H1 (cell line): ENCODE results near the gene RELT. TPM values are rescaled to one million over a fixed set of nuclear protein-coding genes. Genes with fewer than 3 reads are reported as not detected.

ENCODE experiments used
- CTCF ChIA-PET: fragments of 300-600 bp; sonication (Branson Sonifier 250); formaldehyde crosslinking; loops from one replicate; lab custom pipeline; 2021; ENCODE audit not compliant: partially characterized antibody; lab: Charles Lee
- POLR2A ChIA-PET: fragments of 300-600 bp; sonication (Branson Sonifier 250); formaldehyde crosslinking; loops from one replicate; lab custom pipeline; 2021; ENCODE audit warnings: inconsistent platforms; ENCODE audit not compliant: partially characterized antibody; lab: Charles Lee
- DNase-seq, 2 experiments: peaks; one replicate each; pipeline versions ENCODE4 v3.0.0 to v3.0.0-alpha.2; 2010 to 2022; ENCODE audit warnings: low spot score in 2 of 2, low read depth in 1 of 2, mixed read lengths in 1 of 2
- FAIRE-seq: peaks from 2 replicates; lab custom pipeline; 2011; peaks lifted over from hg19 to GRCh38; lab: Jason Lieb, UNC
- H2AFZ ChIP-seq: 2 replicates; pipeline ENCODE4 v1.8.1; 2012; ENCODE audit warnings: low read length, inconsistent platforms
- H2AK5ac ChIP-seq: 2 replicates; pipeline ENCODE4 v1.6.1; 2013; ENCODE audit warnings: low read depth, low read length
- H2BK120ac ChIP-seq: replicated peaks from 2 replicates; pipeline ENCODE3; 2013; ENCODE audit warnings: low read depth, low read length, inconsistent platforms
- H2BK12ac ChIP-seq: 2 replicates; pipeline ENCODE4 v1.6.1; 2013; ENCODE audit warnings: low read depth, low read length
- H2BK15ac ChIP-seq: 2 replicates; pipeline ENCODE4 v1.6.1; 2013; ENCODE audit warnings: low read length
- H2BK20ac ChIP-seq: 2 replicates; pipeline ENCODE4 v1.6.1; 2013; ENCODE audit warnings: low read length
- H2BK5ac ChIP-seq: 2 replicates; pipeline ENCODE4 v1.6.1; 2013; ENCODE audit warnings: low read depth, low read length
- H3K14ac ChIP-seq: 2 replicates; pipeline ENCODE4 v1.6.1; 2013; ENCODE audit warnings: inconsistent platforms; ENCODE audit not compliant: insufficient read length
- H3K18ac ChIP-seq: 2 replicates; pipeline ENCODE4 v1.6.1; 2013; ENCODE audit warnings: low read length; ENCODE audit errors: extremely low read depth
- H3K23ac ChIP-seq: 2 replicates; pipeline ENCODE4 v1.6.1; 2013; ENCODE audit warnings: inconsistent platforms; ENCODE audit not compliant: insufficient read length
- H3K23me2 ChIP-seq: 2 replicates; pipeline ENCODE4 v1.6.1; 2013; ENCODE audit warnings: low read depth, low read length
- H3K27ac ChIP-seq: 2 replicates; pipeline ENCODE4 v1.6.1; 2011; ENCODE audit warnings: low read depth, low read length, inconsistent platforms
- H3K27me3 ChIP-seq, 4 experiments: replicated peaks in 1 of 4; 1 replicate in 1 of 4; 2 replicates in 3 of 4; pipeline versions ENCODE4 v1.6.1 to v1.8.1; 2011 to 2013; ENCODE audit warnings: low read length in 3 of 4, mild to moderate bottlenecking in 3 of 4, inconsistent platforms in 2 of 4, mixed read lengths in 2 of 4, moderate library complexity in 1 of 4; ENCODE audit not compliant: control insufficient read depth in 3 of 4, insufficient read depth in 3 of 4; ENCODE audit errors: extremely low read depth in 1 of 4
- H3K36me3 ChIP-seq, 4 experiments: 2 replicates each; pipeline versions ENCODE4 v1.6.1 to v1.8.1; 2011 to 2013; ENCODE audit warnings: mild to moderate bottlenecking in 4 of 4, low read length in 3 of 4, moderate library complexity in 2 of 4, control low read depth in 1 of 4, inconsistent platforms in 1 of 4; ENCODE audit not compliant: insufficient read depth in 4 of 4, control insufficient read depth in 2 of 4
- H3K4ac ChIP-seq: replicated peaks from 2 replicates; pipeline ENCODE3; 2013; ENCODE audit warnings: low read length, low read depth, mixed read lengths, inconsistent platforms; ENCODE audit not compliant: insufficient read length
- H3K4me1 ChIP-seq, 4 experiments: replicated peaks in 1 of 4; 1 replicate in 1 of 4; 2 replicates in 3 of 4; pipeline versions ENCODE4 v1.6.1 to v1.8.1; 2011 to 2013; ENCODE audit warnings: low read length in 3 of 4, inconsistent platforms in 2 of 4, mixed read lengths in 1 of 4; ENCODE audit not compliant: insufficient read depth in 4 of 4, control insufficient read depth in 3 of 4
- H3K4me2 ChIP-seq, 2 experiments: 2 replicates each; pipeline versions ENCODE4 v1.6.1 to v1.8.1; 2011 to 2013; ENCODE audit warnings: low read depth in 2 of 2, low read length in 2 of 2, control low read depth in 1 of 2, inconsistent platforms in 1 of 2, mild to moderate bottlenecking in 1 of 2; ENCODE audit not compliant: insufficient read depth in 1 of 2
- H3K4me3 ChIP-seq, 4 experiments: fragments of 200-600, 300-600 bp in 1 of 4; sonication (generic), shearing (Covaris generic), sonication (Bioruptor Twin) in 1 of 4; 2 replicates each; pipeline versions ENCODE4 v1.5.1 to v1.8.1; 2011 to 2016; ENCODE audit warnings: low read length in 4 of 4, low read depth in 3 of 4, control low read depth in 2 of 4, inconsistent platforms in 2 of 4, mild to moderate bottlenecking in 2 of 4, mixed read lengths in 1 of 4, moderate library complexity in 1 of 4; ENCODE audit not compliant: insufficient read depth in 2 of 4; ENCODE audit errors: extremely low read depth in 1 of 4
- H3K56ac ChIP-seq: replicated peaks from 2 replicates; pipeline ENCODE3; 2013; ENCODE audit warnings: low read depth, mild to moderate bottlenecking, mixed read lengths, low read length, inconsistent platforms; ENCODE audit not compliant: insufficient read length
- H3K79me1 ChIP-seq: 2 replicates; pipeline ENCODE4 v1.6.1; 2013; ENCODE audit warnings: low read depth, low read length, control low read depth
- H3K79me2 ChIP-seq, 2 experiments: 2 replicates each; pipeline versions ENCODE4 v1.6.1 to v1.8.1; 2012 to 2013; ENCODE audit warnings: low read length in 2 of 2, mild to moderate bottlenecking in 2 of 2, inconsistent platforms in 1 of 2; ENCODE audit not compliant: insufficient read depth in 2 of 2, control insufficient read depth in 1 of 2
- H3K9ac ChIP-seq, 4 experiments: replicated peaks in 1 of 4; 1 replicate in 1 of 4; 2 replicates in 3 of 4; pipeline versions ENCODE4 v1.6.1 to v1.8.1; 2011 to 2013; ENCODE audit warnings: low read depth in 3 of 4, low read length in 3 of 4, control low read depth in 2 of 4, mild to moderate bottlenecking in 2 of 4, moderate library complexity in 2 of 4, inconsistent platforms in 1 of 4; ENCODE audit errors: extremely low read depth in 1 of 4
- H3K9me3 ChIP-seq, 2 experiments: 2 replicates each; pipeline versions ENCODE4 v1.6.1 to v1.8.1; 2012 to 2013; ENCODE audit warnings: mild to moderate bottlenecking in 2 of 2, moderate library complexity in 2 of 2, control low read depth in 1 of 2, inconsistent platforms in 1 of 2, low read depth in 1 of 2, low read length in 1 of 2, mixed read lengths in 1 of 2; ENCODE audit not compliant: insufficient read depth in 2 of 2
- H4K20me1 ChIP-seq, 2 experiments: replicated peaks in 1 of 2; 2 replicates each; pipeline versions ENCODE3 to v1.8.1; 2011 to 2013; ENCODE audit warnings: inconsistent platforms in 2 of 2, low read length in 2 of 2, mild to moderate bottlenecking in 1 of 2; ENCODE audit not compliant: insufficient read depth in 2 of 2, control insufficient read depth in 1 of 2
- H4K5ac ChIP-seq: 2 replicates; pipeline ENCODE4 v1.6.1; 2013; ENCODE audit warnings: low read length, low read depth, mixed read lengths, inconsistent platforms; ENCODE audit not compliant: insufficient read length
- H4K8ac ChIP-seq: 2 replicates; pipeline ENCODE4 v1.8.0; 2013; ENCODE audit warnings: mild to moderate bottlenecking, moderate library complexity, low read length, inconsistent platforms; ENCODE audit not compliant: insufficient read depth; ENCODE audit errors: extremely low read depth
- H4K91ac ChIP-seq: replicated peaks from 2 replicates; pipeline ENCODE3; 2013; ENCODE audit warnings: low read length, mixed read lengths, inconsistent platforms; ENCODE audit not compliant: insufficient read length
- ASH2L ChIP-seq: fragments of 200-600, 300-600 bp; sonication (generic); IDR thresholded peaks from one replicate; pipeline ENCODE4 v1.7.1; 2017; ENCODE audit warnings: low read length
- BRCA1 ChIP-seq: IDR thresholded peaks from 2 replicates; pipeline ENCODE4 v1.6.1; 2012; ENCODE audit warnings: low read depth, low read length, improper control_type of control experiment
- EZH2 ChIP-seq: fragments of 200-600 bp; sonication (generic); IDR thresholded peaks from 2 replicates; pipeline ENCODE4 v1.7.1; 2012; ENCODE audit warnings: low read depth, mild to moderate bottlenecking, moderate library complexity, low read length, inconsistent platforms; ENCODE audit not compliant: severe bottlenecking
- HDAC2 ChIP-seq, 2 experiments: fragments of 300-600 bp in 1 of 2; sonication (generic) in 1 of 2; IDR thresholded peaks; 2 replicates each; pipeline ENCODE4 v1.6.1; 2011 to 2012; ENCODE audit warnings: low read depth in 2 of 2, low read length in 2 of 2, mild to moderate bottlenecking in 2 of 2, moderate library complexity in 2 of 2, borderline replicate concordance in 1 of 2, inconsistent platforms in 1 of 2
- JUN ChIP-seq: IDR thresholded peaks from 2 replicates; pipeline ENCODE4 v1.6.1; 2011; ENCODE audit warnings: low read depth, mild to moderate bottlenecking, improper control_type of control experiment, low read length
- POLR2A ChIP-seq, 2 experiments: IDR thresholded peaks; 1 replicate in 1 of 2; 2 replicates in 1 of 2; pipeline ENCODE4 v1.6.1; 2011; ENCODE audit warnings: low read depth in 2 of 2, low read length in 2 of 2, mild to moderate bottlenecking in 2 of 2; ENCODE audit errors: control extremely low read depth in 1 of 2
- SAP30 ChIP-seq: fragments of 300-600 bp; sonication (generic); IDR thresholded peaks from 2 replicates; pipeline ENCODE4 v1.7.1; 2012; ENCODE audit warnings: low read length, moderate library complexity, mild to moderate bottlenecking, inconsistent platforms; ENCODE audit not compliant: insufficient read depth, insufficient replicate concordance
- SIRT6 ChIP-seq: IDR thresholded peaks from one replicate; pipeline ENCODE4 v1.7.1; 2012; ENCODE audit warnings: low read length, inconsistent platforms
- SP4 ChIP-seq: IDR thresholded peaks from 2 replicates; pipeline ENCODE4 v1.6.1; 2012; ENCODE audit warnings: low read length, inconsistent platforms
- YY1 ChIP-seq: IDR thresholded peaks from 2 replicates; pipeline ENCODE4 v1.6.1; 2011; ENCODE audit warnings: low read depth, mild to moderate bottlenecking, low read length
- WGBS, 2 experiments: shearing (Covaris generic) in 1 of 2; methylation state at CpG; one replicate each; pipeline versions ENCODE4 v1.1.6 to v1.1.7; 2013 to 2015; ENCODE audit warnings: low lambda C conversion rate in 2 of 2, mixed read lengths in 2 of 2, inconsistent platforms in 1 of 2, low coverage in 1 of 2, missing lambda C conversion rate in 1 of 2; ENCODE audit not compliant: insufficient replicate concordance in 2 of 2, insufficient coverage in 1 of 2, insufficient read length in 1 of 2; ENCODE audit errors: extremely low coverage in 1 of 2, missing lambda C conversion rate in 1 of 2; 5-methylcytosine and 5-hydroxymethylcytosine counted together
- polyA plus RNA-seq, 7 experiments: library from polyadenylated mRNA; depleted of rRNA in 3 of 7; stranded (reverse) in 5 of 7; unstranded in 2 of 7; fragments of >200 nt in 5 of 7; fragments of 200-250 nt in 2 of 7; gene quantifications; 1 replicate in 5 of 7; 2 replicates in 1 of 7; 4 replicates in 1 of 7; pipeline versions ENCODE4 v1.2.1 to v1.2.3, GENCODE V29; 2011 to 2013; ENCODE audit warnings: missing spikeins in 2 of 7, mixed read lengths in 2 of 7
- total RNA-seq: library from RNA; stranded (reverse); fragmentation: NEBNext Ultra II Directional; extraction: Animal tissue kit (Norgen Biotek cat#: 25700); gene quantifications from 2 replicates; pipeline ENCODE4 v1.2.1, GENCODE V29; 2021
- TF ChIP-seq, protein P1 (sequence below): IDR thresholded peaks from 2 replicates; pipeline ENCODE4 v1.6.1; 2012; ENCODE audit warnings: inconsistent platforms

The RELT gene
- total and polyA plus RNA-seq, 2 of the 8 experiments (the other 6 are each of a cell fraction or from before 2014, with no cell fraction given), result 3.4 to 5.7 TPM

DNA sequence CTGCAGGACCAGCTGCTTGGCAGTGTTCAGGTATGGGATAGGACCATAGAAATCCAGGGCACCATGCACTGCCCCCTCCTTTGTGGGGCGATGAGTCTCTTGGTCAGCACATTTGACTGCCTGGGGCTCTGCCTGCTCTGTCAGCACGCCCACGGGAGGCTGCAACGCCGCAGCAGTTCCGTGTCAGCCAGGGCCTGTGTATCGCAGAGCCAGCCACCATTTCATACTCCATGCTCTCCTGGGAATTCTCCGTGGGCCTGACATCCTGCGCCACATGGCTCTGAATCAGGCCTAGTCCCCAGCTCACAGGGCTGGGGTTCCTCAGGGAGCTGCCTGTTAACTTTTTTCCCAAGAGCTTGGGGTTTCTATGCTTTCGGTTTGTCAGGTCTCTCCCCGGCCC lies 16.9 kb upstream of the RELT start:
- Histone ChIP-seq H2BK120ac (no peak overlapping the region), H4K91ac (no peak overlapping the region), H3K27me3 (peaks cover 0 to 4% (median 2%) of the 10 kb centered on the region in 4 experiments; a peak in 4 of 7 replicates), H2BK12ac (no peak overlapping the region), H3K56ac (no peak overlapping the region), H3K4me1 (peaks cover 0 to 3% (median under 1%) of the 10 kb centered on the region in 4 experiments; a peak in 3 of 7 replicates), H4K8ac (no peak overlapping the region), H3K9ac (no peak overlapping the region), H2BK15ac (no peak overlapping the region), H2AFZ (no peak overlapping the region), H3K4me3 (no peak overlapping the region), H2AK5ac (no peak overlapping the region), H3K23me2 (peaks cover 3% of the 10 kb centered on the region; the same call in 1 of the 2 replicates), H4K20me1 (peaks cover 5 to 9% of the 10 kb centered on the region in 2 experiments), H3K18ac (no peak overlapping the region), H3K27ac (no peak overlapping the region), H3K36me3 (no peaks in the 10 kb centered on the region), H2BK20ac (no peak overlapping the region), H3K14ac (no peak overlapping the region), H3K4me2 (no peak overlapping the region), H3K9me3 (no peaks in the 10 kb centered on the region), H3K79me1 (no peaks in the 10 kb centered on the region), H2BK5ac (no peak overlapping the region), H4K5ac (no peak overlapping the region), H3K4ac (no peak overlapping the region), H3K79me2 (no peaks in the 10 kb centered on the region), H3K23ac (no peak overlapping the region)
- FAIRE-seq (no peak), DNase-seq (no peak)
- WGBS, 2 experiments, result 94% methylated on average over 11 of the region's 11 CpGs; no CpG with 5 or more reads in 1 of the 2 experiments
- no peak for TF ChIP-seq SAP30
- no peak for TF ChIP-seq JUN
- no peak for TF ChIP-seq HDAC2 (IDR thresholded peaks at IDR 0.05; ENCODE audit: borderline replicate concordance in 1 of 2, low read depth in 2 of 2, low read length in 2 of 2)
- no peak for TF ChIP-seq YY1
- no peak for TF ChIP-seq EZH2
- no peak for TF ChIP-seq SP4
- TF ChIP-seq SIRT6, result no peak
- no peak for TF ChIP-seq ASH2L
- no peak for TF ChIP-seq BRCA1
- TF ChIP-seq POLR2A (IDR thresholded peaks at IDR 0.05; ENCODE audit: control extremely low read depth in 1 of 2, low read depth in 2 of 2, low read length in 2 of 2), result no peak
- TF ChIP-seq, protein P1, sequence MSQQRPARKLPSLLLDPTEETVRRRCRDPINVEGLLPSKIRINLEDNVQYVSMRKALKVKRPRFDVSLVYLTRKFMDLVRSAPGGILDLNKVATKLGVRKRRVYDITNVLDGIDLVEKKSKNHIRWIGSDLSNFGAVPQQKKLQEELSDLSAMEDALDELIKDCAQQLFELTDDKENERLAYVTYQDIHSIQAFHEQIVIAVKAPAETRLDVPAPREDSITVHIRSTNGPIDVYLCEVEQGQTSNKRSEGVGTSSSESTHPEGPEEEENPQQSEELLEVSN, result no peak
- POLR2A ChIA-PET, result no interaction called here
- CTCF ChIA-PET, result interaction anchor here (0.7 to 59.1 kb wide), 16 partner anchors 9 to 303 kb away, joined by 3 to 1456 read pairs (median 8); partner anchors contain the start of genes ARHGEF17, FCHSD2 and RELT
